Measurements from ENCODE around the gene SLC7A1.

The SLC7A1 gene

DNA sequence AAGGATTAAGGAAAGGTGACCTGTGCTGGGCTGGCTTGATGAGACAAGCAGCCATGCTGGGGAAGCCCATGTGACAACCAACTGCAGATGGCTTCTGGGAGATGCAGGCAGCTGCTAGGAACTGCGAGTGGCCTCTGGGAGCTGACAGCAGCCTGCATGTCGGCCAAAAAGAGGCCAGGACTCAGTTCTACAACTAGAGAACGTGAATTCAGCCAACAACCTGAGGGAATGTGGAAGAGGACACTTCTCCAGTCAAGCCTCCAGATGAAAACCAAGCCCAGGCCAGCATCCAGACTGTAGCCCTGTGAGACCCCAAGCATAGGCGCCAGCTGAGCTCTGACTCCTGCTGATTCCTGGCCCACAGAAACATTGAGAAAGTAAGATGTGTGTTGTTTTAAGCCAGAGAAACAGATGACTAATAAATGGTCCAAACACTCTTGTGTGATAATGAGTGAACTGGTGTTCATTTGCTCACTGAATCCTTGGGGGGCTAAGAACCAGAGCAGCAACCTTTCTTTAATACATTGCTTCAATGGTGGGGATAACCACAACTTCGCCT lies 45.0 kb downstream of the SLC7A1 start:
- DNase-seq, result no peak

DNA sequence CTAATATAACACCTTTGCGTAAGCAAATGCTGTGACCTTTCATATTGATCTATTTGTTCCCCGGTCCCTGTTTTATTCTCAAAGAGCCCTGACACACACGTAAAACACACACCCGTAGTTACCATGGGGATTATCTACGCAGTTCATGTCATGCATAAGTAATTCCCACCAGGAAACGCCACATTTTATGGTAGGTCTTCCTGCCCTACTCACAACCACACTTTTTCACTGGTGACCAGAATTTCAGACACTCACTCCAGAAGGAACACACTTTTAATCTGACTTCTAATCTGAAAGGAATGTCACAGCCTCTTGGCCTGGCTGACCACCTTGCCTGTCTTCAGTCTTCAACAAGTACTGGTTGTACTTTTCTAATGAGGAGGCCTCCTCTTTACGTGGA lies 46.8 kb downstream of the SLC7A1 start:
- no peak for DNase-seq

DNA sequence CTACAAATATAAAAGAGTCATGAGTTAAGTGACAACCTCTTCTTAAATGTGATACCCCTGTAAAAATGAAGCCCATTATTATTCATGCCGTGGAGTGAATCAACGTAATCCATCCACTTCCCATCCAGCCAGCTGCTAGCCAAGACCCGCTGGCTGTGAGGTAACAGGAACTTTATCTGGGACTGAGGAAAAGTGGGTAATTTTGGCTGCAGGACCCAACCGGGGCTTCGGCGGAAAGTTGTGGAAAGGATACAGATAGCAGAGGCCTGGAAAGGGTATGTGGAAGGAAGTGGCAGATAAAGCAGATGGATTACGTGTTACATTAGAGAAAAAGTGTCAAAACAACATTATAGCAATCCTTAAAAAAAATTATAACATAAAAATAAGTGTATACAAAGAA lies 48.3 kb downstream of the SLC7A1 start:
- no peak for DNase-seq

DNA sequence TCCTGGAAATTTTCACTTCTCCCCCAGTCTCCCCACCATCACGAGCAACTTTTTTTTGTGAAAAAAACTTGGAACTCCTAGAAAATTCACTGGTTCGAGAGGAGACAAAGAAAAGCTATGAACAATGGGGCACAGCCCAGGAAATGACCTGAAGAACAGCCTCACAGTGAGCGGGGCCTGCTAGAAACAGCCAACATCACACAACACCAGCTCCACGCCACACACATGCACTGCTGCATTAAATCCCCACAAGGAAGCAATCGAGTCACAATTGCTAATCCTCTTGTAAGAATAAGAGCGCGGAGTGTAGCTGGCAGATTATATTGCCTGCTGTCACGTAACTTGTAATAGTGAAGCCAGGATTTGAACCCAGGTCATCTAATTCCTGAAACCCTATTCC lies 48.8 kb downstream of the SLC7A1 start:
- DNase-seq, result no peak

DNA sequence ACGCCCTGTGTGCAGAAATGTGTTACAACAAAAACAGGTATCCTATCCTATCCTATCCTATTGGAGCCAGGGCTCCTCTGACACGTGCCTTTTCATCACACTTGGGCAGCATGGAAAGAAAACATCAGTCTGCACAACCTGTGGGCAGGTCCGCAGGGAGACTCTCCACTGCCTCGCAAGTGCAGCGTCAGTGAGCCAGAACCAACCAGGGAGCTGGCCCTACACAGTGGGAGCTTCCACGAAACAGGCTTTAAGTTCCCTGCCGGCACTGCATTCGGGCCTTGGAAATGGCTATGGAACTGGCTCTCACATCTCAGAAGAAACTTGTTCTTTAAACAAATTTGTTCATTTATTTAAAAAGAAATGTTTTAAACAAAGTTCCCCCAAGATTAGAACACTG lies 49.5 kb downstream of the SLC7A1 start:
- no peak for DNase-seq

DNA sequence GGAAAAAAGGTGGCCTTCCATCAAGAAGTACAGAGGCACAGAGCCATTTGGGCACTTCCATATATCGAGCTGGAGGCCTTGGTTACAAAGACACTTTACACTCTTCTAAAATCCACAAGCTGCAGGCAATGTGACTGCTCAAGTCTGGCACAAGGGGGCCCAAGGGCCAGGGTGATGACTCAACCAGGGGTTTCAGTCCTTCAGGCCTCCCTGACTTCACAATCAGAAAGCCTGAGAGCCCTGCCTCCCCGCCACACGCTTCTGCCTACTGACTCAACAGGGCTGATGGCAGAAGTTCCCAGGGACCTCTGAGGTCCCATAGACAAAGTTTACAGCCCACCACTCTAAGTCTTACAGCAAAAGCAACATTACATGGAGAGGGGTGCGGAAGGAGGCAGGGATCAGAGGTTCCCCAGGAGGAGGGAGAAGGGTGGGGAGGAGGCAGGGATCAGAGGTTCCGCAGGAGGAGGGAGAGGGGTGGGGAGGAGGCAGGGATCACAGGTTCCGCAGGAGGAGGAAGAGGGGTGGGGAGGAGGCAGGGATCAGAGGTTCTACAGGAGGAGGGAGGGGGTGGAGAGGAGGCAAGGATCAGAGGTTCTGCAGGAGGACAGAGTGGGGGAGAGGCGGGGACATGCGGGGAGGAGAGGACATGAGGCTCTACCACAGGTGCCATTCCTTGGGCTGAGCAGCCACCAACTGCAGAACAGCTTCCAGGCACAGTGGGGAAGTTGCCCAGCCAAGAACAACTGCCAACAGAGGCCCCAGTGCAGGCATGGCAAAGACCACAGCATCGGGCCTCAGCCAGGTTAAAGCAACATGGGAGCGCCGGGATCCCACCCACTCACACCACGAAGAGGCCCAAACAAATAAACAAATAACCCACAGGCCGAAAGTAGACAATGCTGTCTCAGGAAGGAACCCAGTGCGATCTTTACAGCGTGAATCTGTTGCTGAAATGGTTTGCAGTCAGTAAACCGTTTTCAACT lies 52.0 kb downstream of the SLC7A1 start:
- DNase-seq, result peak; percentile 87

DNA sequence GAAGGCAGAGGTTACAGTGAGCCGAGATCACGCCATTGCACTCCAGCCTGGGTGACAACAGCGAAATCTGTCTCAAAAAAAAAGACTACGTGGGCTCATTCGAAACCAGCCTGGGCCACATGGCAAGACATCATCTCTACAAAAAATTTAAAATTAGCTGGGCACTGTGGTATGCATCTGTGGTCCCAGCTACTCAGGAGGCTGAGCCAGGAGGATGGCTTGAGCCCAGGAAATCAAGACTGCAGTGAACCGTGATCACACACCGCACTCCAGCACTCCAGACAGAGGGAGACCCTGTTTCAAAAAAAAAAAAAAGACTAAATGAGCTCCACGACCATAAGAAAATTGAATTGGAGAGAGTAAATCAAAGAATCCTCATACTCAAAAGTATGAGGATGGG lies 53.1 kb downstream of the SLC7A1 start:
- no peak for DNase-seq

DNA sequence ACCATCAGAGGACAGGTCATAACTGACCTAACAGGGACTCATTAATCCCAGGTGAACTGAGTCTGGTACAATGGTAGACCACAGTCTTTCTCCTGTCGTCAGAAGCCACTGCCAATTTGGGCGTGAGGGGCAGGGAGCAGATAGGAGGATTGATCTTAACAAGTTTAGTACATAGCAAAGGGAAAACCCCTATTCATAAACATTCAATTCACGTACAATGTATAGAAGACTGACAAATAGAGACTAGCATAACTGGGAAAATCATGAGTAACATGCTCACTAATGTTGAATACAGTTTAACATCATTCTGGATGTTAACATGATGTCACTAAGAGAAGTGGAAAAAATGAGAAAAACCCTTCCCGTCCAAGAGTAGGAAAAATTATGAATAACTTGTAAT lies 54.1 kb downstream of the SLC7A1 start:
- DNase-seq, result no peak

DNA sequence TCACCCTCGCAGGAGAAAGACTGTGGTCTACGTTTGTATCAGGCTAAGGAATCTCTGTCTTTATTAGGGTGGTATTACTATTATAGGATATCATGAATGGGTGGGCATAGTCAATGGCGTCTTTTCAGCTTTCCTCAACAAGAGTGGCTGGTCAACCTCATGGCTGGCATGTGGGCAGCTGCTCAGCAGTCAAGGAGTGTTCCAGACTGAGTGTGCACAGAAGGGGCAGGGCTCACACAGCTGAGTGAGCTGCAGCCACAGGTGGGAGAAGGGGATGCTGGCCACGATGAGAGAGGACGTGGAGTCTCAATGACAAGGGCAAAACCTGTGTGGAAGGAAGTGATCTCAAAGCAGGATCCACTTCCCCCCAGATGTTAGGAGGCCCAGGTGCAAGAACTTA lies 54.7 kb downstream of the SLC7A1 start:
- DNase-seq, result no peak

DNA sequence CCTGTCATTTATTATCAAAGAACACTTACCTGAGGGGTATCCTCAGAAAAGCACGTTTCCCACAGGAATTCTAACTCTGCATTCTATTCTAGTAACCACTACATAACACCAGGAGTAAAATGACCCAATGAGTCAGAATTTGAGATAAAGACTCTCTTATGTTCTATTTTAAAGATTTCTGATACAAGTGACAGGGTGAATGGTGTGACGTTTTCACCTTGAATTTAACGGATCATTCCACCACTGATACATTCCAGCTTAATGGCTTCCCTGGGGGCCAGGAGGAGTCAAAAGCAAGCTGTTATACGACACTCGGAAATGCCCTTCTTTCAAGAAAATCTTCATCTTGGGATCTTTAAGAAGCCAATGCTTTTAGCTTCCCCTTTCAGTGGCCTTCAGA lies 55.2 kb downstream of the SLC7A1 start:
- DNase-seq, result no peak

DNA sequence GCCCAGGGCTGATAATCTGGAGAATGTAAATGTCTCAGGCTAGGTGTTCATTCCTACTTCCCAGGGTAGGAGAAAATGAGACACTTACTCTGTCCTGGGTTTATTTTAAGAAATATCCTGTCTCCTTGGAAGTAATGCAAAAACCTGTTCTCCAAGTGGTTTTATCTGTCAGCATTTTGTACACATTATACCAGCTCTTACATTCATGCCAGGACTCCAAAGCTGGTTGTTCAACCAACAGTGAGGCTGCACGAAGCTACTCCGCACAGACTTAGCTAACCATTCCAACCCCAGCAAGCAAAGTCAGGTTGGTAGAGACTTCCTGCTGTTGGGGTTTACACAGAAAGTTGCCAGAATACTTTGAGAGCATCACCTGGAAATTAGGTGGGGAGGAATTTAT lies 55.6 kb downstream of the SLC7A1 start:
- DNase-seq, result no peak

DNA sequence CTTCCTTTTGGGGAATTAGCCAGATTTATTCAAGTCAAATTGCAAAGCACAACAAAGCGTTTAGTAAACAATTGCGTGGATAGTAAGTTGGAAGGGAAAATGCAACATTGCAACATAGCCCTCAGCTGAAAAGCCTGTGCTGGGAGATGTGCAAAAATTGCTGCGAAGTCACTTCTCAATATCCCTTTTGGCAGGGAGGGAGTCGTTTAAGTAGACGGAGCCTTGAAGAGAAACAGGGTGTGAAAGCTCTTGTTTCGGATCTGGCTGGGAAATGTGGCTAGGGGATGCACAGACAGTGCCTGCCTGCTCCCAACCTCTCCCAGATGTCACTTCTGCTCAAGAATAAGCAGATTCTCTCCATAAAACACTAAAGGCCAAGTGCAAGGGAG lies 56.8 kb downstream of the SLC7A1 start:
- DNase-seq, result no peak

DNA sequence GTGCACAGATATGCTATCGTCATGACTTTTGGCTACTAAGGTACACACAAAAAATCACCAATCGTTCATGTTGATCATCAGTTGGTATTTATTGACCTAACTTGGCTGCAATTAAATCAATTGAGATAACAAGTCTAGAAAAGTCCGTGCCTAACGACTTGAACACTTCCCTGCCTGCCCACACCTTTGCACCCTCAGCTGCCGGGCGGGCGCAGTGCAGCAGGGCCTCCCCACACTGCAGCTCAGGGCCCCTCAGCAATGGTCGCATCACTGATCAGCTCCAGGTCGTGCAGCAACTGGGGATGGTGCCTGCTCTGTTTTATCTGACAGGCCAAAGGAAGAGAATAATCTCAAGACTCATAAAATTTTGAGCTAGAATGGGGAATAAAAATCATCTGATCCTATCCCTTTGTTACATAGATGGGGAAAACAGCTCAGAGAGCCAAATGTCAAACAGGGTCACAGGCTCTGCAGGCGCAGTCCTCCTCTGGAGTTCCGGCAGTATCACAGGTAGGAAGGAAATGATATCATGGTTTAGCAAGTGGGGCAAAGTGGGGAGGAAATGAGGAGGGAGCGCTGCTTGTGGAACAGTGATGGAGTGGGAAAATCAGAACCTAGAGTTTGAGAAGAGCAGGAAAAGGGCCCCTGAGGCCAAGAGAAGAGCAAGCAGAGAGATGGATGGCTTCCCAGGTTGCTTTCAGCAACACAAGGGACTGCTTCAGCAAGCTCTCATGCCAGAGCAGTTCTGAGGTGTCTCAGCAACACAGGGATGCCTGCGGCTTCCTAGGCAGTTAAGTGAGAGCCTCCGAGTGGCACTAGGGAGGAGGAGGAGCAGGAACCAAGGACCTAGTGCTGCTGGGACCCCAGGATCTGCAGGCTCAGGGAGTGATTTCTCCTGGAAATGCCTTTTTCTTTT lies 57.5 kb downstream of the SLC7A1 start:
- no peak for DNase-seq

DNA sequence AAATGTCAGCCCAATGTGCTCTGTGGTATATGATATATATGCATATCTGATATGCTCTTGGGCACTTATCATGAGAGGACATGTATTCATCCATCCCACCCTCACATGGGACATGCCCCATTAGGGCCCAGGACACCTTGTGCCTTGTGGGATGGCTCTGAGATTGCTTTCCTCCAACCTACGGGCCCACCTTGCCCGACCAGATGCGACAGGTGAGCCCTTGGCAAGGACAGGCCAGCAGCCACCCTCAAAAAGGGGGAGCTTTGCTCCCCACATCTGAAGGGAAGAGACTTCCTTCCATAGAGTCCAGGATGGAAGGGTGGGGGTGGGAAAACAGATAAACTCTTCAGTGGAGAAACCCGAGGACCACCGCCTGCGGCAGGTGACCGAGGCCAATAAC lies 58.6 kb downstream of the SLC7A1 start:
- DNase-seq, result no peak

DNA sequence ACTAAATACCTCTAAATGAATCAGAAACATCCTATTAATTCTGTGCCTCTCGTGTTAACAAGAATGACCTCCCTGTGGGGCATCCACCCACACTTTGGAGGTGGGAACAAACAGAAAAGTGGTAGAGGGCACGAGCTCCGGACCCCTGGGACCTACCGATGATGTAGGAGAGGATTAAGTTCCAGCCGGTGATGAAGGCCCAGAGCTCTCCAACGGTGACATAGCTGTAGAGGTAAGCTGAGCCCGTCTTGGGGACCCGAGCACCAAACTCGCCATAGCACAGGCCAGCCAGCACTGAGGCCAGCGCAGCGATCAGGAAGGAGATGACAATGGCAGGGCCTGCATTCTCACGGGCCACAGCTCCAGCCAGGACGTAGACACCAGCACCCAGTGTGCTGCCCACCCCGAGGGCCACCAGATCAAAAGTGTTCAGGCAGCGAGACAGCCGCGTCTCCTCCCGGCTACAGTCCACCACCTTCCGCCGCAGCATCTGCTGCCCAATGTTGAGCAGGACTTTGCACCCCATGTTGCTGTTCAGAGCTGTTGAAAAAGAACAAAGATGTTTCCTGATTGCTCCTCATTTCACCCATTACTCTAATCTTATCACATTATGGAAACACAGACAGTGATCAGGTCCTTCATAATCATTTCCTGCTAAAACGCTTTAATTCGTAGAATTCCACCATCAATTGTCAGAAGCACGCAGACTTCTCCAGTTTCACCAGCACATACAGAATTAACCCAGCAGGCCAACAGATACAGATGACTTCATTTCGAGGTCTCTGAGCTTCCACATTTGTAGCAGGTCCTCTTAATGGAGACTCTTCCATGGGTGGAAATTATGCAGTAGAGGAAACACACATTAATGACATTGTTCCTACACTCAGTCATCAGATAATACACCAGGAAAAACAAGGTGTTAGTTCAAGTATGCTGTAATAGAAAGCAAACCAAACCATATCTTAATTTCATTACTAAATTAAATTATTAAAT lies 59.5 kb downstream of the SLC7A1 start:
- no peak for DNase-seq

DNA sequence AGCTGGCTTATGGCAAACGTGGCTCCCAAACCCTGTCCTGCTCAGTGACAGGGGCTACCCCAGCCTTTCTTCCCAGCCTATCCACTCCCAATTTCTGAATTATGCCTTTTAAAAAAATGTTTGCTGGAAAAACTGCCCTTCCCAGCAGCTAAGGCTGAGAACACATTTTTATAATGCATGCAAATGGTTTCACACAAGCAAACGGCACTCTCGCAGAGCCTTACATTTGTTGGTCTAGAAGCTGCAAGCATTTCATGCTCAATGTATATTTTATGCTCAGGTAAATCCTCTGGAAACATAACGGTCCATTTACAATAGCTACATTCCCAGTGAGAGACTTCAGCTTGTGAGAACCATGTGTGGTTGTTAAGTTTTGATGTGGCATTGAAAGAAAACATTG lies 61.4 kb downstream of the SLC7A1 start:
- DNase-seq, result no peak

DNA sequence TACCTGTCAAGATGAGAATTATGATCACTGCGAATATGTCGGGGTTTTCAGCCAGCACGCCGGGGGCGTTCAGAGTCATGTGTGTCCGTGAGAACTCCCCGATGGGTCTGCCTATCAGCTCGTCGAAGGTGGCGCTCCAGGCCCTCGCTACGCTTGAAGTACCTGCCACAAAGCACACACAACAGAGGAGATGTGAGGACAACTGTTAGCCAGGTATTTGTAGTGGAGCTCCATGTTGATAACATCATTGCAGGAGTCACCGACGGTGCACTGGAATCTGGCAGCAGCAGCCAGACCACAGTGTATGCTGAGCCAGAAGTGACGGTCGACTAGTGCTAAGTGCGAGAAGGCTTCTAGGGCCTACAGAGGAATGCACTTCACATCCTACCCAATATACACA lies 62.7 kb downstream of the SLC7A1 start:
- no peak for DNase-seq

DNA sequence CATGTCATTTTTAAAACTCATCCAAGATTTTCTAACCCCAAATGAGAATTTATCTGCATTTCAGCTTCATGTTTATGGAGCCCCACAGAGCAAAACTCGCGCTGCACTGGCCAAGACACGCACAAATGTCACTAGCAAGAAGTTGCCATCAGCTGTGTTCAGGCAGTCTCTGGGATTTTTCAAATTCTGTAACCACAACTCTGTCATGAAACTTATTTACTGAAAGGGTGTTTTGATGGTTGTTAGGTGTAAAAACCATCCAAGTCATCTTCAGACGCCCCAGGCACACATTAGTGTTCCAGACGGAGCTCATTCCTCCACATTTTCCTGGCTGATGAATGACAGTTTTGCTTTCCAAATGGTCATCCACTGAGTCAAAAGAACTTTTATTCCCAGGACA lies 63.4 kb downstream of the SLC7A1 start:
- DNase-seq, result no peak

DNA sequence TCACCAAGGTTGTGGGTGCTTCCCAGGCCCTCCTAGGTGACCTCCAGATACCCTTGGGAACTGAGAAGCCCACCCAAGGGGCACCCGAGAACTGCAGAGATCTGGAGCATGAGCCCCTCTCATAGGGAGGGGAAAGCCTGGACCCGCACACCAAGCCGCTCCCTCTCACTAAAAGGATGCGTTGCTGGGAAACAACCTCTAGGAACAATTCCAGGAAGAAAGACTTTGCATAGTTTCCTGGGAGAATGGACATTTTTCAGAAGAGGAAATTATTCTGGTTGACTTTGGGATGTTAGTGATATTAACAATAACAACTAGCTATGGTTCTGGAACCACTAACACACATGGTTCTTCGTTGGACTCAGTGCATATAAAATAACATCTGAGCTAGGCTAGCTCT lies 64.6 kb downstream of the SLC7A1 start:
- DNase-seq, result no peak

DNA sequence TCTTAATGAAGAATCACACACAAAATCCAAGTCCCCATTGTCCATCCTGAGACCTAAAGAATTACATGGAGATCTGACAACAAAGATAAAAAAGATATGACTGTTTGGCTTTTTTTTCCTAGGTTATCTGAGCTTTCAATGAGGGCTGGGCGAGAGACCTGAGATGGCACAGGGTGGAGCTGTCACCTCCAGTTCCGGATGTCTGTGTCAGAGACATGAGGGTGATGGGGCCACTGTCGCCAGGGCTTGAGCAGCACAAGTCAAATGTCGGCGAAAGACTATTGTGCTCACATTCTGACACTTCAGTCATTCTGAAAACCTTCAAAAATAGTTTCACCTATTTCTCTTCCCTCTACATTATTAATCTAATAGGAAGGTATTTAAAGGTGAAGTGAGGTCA lies 65.7 kb downstream of the SLC7A1 start:
- DNase-seq, result no peak

DNA sequence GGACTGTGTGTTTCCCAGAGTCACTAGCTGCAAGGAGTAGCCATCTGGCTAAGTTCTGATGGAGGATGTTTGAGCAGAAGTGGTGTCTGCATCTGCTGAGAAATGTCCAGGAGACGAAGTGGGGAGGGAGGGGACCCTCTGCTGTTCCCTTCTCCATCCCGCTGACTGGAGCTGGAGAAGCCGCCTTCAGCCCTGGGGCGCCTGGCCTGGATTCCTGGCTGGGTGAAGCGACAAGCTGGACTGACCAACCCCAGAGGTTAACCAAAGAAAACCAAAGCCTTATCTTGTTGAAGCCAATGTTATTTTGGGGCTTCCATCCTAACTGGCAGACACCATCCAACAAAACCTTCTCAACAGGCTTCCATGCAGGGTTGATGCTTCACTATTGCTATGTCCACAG lies 67.6 kb downstream of the SLC7A1 start:
- DNase-seq, result no peak

DNA sequence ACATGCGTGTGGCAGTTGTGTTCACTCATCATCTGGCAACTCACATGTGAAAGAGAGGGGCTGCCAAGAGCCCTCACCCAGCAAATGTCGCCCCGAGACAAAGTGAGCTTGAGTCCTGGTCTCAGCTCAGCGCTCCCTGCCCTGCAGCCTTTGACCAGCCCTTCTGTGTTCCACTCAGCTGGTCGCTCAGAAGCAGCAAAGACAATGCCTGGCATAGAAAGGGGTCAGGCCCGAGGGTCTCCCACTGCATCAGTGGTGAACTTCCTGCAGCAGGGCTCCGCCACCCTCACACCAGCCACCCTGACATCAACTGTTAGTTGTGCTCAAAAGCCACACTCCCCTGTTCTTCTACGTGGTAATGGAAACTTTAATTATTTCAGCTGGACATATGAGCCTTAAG lies 68.0 kb downstream of the SLC7A1 start:
- no peak for DNase-seq
